Colonic mucosa (tissue), 4 donors: Measurements from ENCODE around the gene AKAP12. TPM values are rescaled to one million over a fixed set of nuclear protein-coding genes. Genes with fewer than 3 reads are reported as not detected.

Experiments used
- DNase-seq: peaks from one replicate; pipeline ENCODE4 v3.0.0-alpha.2; 2020
- H3K27ac ChIP-seq: fragments of 200-600 bp; one replicate; pipeline ENCODE4 v1.8.0; 2021
- H3K27me3 ChIP-seq: fragments of 200-600 bp; one replicate; pipeline ENCODE4 v1.8.0; 2021
- H3K36me3 ChIP-seq: fragments of 200-600 bp; one replicate; pipeline ENCODE4 v1.8.0; 2021
- H3K4me1 ChIP-seq: fragments of 200-600 bp; one replicate; pipeline ENCODE4 v1.8.0; 2021; ENCODE audit warnings: mild to moderate bottlenecking
- H3K4me3 ChIP-seq: fragments of 200-600 bp; one replicate; pipeline ENCODE4 v1.8.0; 2021
- H3K9ac ChIP-seq, 2 donors: one replicate each; pipeline ENCODE4 v1.7.0; 2013; ENCODE audit warnings: control low read depth in 2 of 2, low read depth in 2 of 2, low read length in 2 of 2
- H3K9me3 ChIP-seq: fragments of 200-600 bp; one replicate; pipeline ENCODE4 v1.8.0; 2021
- intact Hi-C: fragments of 100-400 bp; cut with DNase I; formaldehyde crosslinking; loops from one replicate; pipeline ENCODE4 v1.14.1; 2022
- total RNA-seq, 2 donors: library from RNA; stranded (reverse); fragmentation: NEBNext Ultra II Directional in 1 of 2; extraction: Animal tissue kit (Norgen Biotek cat#: 25700) in 1 of 2; gene quantifications; one replicate each; pipeline ENCODE4 v1.2.1, GENCODE V29; 2021
- TF ChIP-seq, protein P1 (sequence below): fragments of 200-600 bp; IDR thresholded peaks from one replicate; pipeline ENCODE4 v1.8.0; 2022; ENCODE audit warnings: antibody characterized with exemption, mild to moderate bottlenecking
- donor health status: healthy.
- donor health status: DM: no; HTN: no; CAD: no.
- donor health status: DM: no; HTN: no; CAD: no.

AKAP12 gene
- total RNA-seq, 2 donors from 2014 or later: 3.9 to 38.8 TPM

DNA sequence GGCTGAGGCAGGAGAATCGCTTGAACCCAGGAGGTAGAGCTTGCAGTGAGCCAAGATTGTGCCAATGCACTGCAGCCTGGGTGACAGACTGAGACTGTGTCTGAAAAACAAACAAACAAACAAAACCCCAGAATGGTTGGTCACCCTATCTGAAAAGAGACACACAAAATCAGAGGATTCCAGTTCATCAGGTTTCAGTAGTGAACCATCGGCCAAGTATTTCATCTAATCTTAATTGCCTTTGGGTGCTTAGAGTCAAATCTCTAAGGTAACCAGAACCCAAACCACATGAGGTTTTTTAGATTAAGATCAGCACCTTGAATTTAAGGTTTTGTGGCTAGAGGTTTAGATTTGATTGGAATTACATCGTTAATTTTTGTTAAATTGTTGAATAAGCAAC is 159.9 kb downstream of the AKAP12 start:
- intact Hi-C loops: no loop called here
- TF ChIP-seq, protein P1, sequence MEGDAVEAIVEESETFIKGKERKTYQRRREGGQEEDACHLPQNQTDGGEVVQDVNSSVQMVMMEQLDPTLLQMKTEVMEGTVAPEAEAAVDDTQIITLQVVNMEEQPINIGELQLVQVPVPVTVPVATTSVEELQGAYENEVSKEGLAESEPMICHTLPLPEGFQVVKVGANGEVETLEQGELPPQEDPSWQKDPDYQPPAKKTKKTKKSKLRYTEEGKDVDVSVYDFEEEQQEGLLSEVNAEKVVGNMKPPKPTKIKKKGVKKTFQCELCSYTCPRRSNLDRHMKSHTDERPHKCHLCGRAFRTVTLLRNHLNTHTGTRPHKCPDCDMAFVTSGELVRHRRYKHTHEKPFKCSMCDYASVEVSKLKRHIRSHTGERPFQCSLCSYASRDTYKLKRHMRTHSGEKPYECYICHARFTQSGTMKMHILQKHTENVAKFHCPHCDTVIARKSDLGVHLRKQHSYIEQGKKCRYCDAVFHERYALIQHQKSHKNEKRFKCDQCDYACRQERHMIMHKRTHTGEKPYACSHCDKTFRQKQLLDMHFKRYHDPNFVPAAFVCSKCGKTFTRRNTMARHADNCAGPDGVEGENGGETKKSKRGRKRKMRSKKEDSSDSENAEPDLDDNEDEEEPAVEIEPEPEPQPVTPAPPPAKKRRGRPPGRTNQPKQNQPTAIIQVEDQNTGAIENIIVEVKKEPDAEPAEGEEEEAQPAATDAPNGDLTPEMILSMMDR: no peak
- Histone ChIP-seq H3K9ac (no peak overlapping the region), H3K4me1 (no peaks in the 10 kb centered on the region), H3K36me3 (no peaks in the 10 kb centered on the region), H3K27ac (no peak overlapping the region), H3K9me3 (no peaks in the 10 kb centered on the region), H3K27me3 (no peaks in the 10 kb centered on the region), H3K4me3 (no peak overlapping the region)
- DNase-seq: no peak

DNA sequence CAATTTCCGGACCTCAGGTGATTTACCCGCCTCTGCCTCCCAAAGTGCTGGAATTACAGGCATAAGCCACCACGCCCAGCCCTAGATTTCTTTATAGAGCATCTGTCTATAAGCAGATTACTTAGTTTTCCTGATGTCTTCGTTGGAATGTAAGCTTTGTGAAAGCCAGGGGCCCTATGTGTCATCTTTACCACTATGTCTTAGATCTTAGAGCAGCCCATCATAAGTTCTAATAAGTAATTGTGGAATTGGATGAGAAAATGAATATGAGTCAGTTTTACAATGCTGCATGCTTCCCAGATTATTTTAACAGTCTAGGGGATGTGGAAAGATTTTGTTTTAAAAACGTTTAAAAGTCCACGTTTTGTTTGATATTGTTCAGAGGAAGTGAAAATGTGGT is 160.7 kb downstream of the AKAP12 start:
- no peak for DNase-seq
- H3K9me3 ChIP-seq: no peaks in the 10 kb centered on the region
- H3K27ac ChIP-seq: no peak overlapping the region
- H3K4me3 ChIP-seq: no peak overlapping the region
- intact Hi-C loops: no loop called here
- H3K36me3 ChIP-seq: no peaks in the 10 kb centered on the region
- TF ChIP-seq, protein P1: no peak
- no peak overlapping the region for H3K9ac ChIP-seq
- no peaks in the 10 kb centered on the region for H3K4me1 ChIP-seq
- no peaks in the 10 kb centered on the region for H3K27me3 ChIP-seq

DNA sequence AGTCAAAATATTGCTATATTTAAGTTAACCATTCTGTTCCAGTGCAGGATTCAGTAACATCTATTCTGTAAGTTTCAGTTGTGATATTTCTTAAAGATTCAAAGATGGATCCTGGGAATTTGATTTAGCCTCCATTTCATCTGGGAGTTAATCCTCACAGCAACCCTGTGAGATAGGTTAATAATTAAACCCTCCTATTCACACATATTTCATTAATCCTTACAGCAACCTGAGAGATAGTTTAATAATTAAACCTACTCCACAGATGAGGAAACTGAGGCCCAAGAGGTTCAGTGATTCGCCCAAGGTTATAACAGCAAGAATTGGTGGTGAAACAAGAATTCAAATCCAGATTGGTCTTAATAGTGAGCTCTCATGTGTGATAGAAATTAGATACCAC is 162.5 kb downstream of the AKAP12 start:
- no peaks in the 10 kb centered on the region for H3K4me1 ChIP-seq
- no peak overlapping the region for H3K9ac ChIP-seq
- intact Hi-C loops: no loop called here
- TF ChIP-seq, protein P1: no peak
- no peak overlapping the region for H3K27ac ChIP-seq
- H3K4me3 ChIP-seq: no peak overlapping the region
- no peaks in the 10 kb centered on the region for H3K27me3 ChIP-seq
- DNase-seq: no peak
- H3K36me3 ChIP-seq: no peaks in the 10 kb centered on the region
- no peaks in the 10 kb centered on the region for H3K9me3 ChIP-seq

DNA sequence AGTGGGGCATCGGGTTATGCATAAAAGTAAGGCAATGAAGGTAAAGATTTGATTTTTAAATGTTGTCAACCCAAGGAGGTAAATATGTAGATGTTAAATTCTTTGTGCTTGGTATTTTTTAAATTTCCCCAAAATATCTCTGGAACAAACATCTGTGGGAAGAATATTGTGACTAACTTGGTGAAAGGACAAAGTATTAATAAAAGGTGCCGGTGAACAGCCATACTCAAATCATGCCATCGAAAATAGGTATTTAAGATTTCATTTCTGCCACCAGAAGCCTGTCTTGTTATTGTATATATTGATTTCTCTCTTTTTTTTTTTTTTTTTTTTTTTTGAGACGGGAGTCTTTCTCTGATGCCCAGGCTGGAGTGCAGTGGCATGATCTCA is 164.1 kb downstream of the AKAP12 start:
- Histone ChIP-seq H3K9me3 (no peaks in the 10 kb centered on the region), H3K4me1 (no peaks in the 10 kb centered on the region), H3K4me3 (no peak overlapping the region), H3K27ac (no peak overlapping the region), H3K9ac (no peak overlapping the region), H3K36me3 (no peaks in the 10 kb centered on the region), H3K27me3 (no peaks in the 10 kb centered on the region)
- intact Hi-C loops: no loop called here
- TF ChIP-seq, protein P1: no peak
- DNase-seq: no peak

Other genes with a start within 250 kb of the AKAP12 start
- gene ZBTB2, start 151.6 kb downstream of the AKAP12 start, total RNA-seq: 10 to 100 TPM in 1 of 2 donors, 1 to 10 TPM in 1; 9.6 to 13.7 TPM
- gene RMND1, start 212.2 kb downstream of the AKAP12 start, total RNA-seq: 10 to 100 TPM; 20.3 to 20.4 TPM